Measurements from ENCODE around the gene HSD17B11.

GRCh38 chr4:87382116-87382515 is 8.9 kb downstream of the HSD17B11 start:
- no peak for TF ChIP-seq POLR2A (IDR thresholded peaks at IDR 0.05)
- TF ChIP-seq, protein P1, sequence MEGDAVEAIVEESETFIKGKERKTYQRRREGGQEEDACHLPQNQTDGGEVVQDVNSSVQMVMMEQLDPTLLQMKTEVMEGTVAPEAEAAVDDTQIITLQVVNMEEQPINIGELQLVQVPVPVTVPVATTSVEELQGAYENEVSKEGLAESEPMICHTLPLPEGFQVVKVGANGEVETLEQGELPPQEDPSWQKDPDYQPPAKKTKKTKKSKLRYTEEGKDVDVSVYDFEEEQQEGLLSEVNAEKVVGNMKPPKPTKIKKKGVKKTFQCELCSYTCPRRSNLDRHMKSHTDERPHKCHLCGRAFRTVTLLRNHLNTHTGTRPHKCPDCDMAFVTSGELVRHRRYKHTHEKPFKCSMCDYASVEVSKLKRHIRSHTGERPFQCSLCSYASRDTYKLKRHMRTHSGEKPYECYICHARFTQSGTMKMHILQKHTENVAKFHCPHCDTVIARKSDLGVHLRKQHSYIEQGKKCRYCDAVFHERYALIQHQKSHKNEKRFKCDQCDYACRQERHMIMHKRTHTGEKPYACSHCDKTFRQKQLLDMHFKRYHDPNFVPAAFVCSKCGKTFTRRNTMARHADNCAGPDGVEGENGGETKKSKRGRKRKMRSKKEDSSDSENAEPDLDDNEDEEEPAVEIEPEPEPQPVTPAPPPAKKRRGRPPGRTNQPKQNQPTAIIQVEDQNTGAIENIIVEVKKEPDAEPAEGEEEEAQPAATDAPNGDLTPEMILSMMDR (IDR thresholded peaks at IDR 0.05), result no peak

All from esophagus squamous epithelium (tissue), 4 donors.